GM19023 (cell line): ENCODE data around the gene STAB2.

ENCODE experiments used
- ATAC-seq: cut with Tn5 transposase; IDR thresholded peaks from one replicate; pipeline ENCODE4 v1.9.1; 2021; ENCODE audit warnings: mild to moderate bottlenecking, moderate library complexity; ENCODE audit not compliant: unreplicated experiment

STAB2 gene

GRCh38 chr12:103686026-103686425 lies 99.0 kb downstream of the STAB2 start:
- ATAC-seq = no peak

- no peak for ATAC-seq
Observed at GRCh38 chr12:103687253-103687652, 100.2 kb downstream of the STAB2 start.

GRCh38 chr12:103688376-103689063 lies 101.4 kb downstream of the STAB2 start:
- ATAC-seq = no peak

- ATAC-seq = no peak
Observed at GRCh38 chr12:103690426-103690825, 103.4 kb downstream of the STAB2 start.

- no peak for ATAC-seq
Observed at GRCh38 chr12:103691063-103691462, 104.0 kb downstream of the STAB2 start.

GRCh38 chr12:103696101-103696500 lies 109.0 kb downstream of the STAB2 start:
- no peak for ATAC-seq

- no peak for ATAC-seq
Observed at GRCh38 chr12:103697971-103698751, 111.1 kb downstream of the STAB2 start.

GRCh38 chr12:103698752-103699560 lies 111.9 kb downstream of the STAB2 start:
- no peak for ATAC-seq

GRCh38 chr12:103705098-103705497 lies 118.0 kb downstream of the STAB2 start:
- ATAC-seq = no peak

- ATAC-seq = no peak
Observed at GRCh38 chr12:103705927-103706326, 118.9 kb downstream of the STAB2 start.

GRCh38 chr12:103707446-103707845 lies 120.4 kb downstream of the STAB2 start:
- no peak for ATAC-seq

GRCh38 chr12:103710544-103710943 lies 123.5 kb downstream of the STAB2 start:
- ATAC-seq = no peak

- ATAC-seq = no peak
Observed at GRCh38 chr12:103712216-103712615, 125.1 kb downstream of the STAB2 start.

- no peak for ATAC-seq
Observed at GRCh38 chr12:103715494-103715893, 128.4 kb downstream of the STAB2 start.

- ATAC-seq = no peak
Observed at GRCh38 chr12:103716517-103717196, 129.6 kb downstream of the STAB2 start.

- no peak for ATAC-seq
Observed at GRCh38 chr12:103725398-103725797, 138.3 kb downstream of the STAB2 start.

- ATAC-seq = no peak
Observed at GRCh38 chr12:103727638-103728037, 140.6 kb downstream of the STAB2 start.

- no peak for ATAC-seq
Observed at GRCh38 chr12:103728323-103728722, 141.2 kb downstream of the STAB2 start.

- ATAC-seq = no peak
Observed at GRCh38 chr12:103729499-103729898, 142.4 kb downstream of the STAB2 start.

- no peak for ATAC-seq
Observed at GRCh38 chr12:103731539-103731938, 144.5 kb downstream of the STAB2 start.

GRCh38 chr12:103734863-103735262 lies 147.8 kb downstream of the STAB2 start:
- no peak for ATAC-seq
